Activated CD8-positive, alpha-beta memory T cell treated with anti-CD3 and anti-CD28 coated beads, Interleukin-2, amount 50 U/mL, for 4 hours (primary cell): ENCODE measurements around the gene PCNX2.

Source experiments
- DNase-seq: peaks from one replicate; pipeline ENCODE4 v3.0.0-alpha.2; 2020

PCNX2 gene

GRCh38 chr1:232950197-232951176 lies 345.0 kb downstream of the PCNX2 start, which contains the start of gene NTPCR:
Gene NTPCR (plus strand): TSS chr1:232950611. CDS start chr1:232950711, 100 bp downstream.
- peak; percentile 96 for DNase-seq

- DNase-seq, result no peak
These were observed 345.8 kb downstream of the PCNX2 start for GRCh38 chr1:232949636-232950196.

GRCh38 chr1:232944347-232944746 lies 351.2 kb downstream of the PCNX2 start:
- DNase-seq, result no peak

GRCh38 chr1:232943679-232944252 lies 351.8 kb downstream of the PCNX2 start:
- DNase-seq, result no peak

GRCh38 chr1:232942413-232943294 lies 352.9 kb downstream of the PCNX2 start:
- DNase-seq, result no peak

GRCh38 chr1:232940262-232940661 lies 355.3 kb downstream of the PCNX2 start:
- no peak for DNase-seq

- DNase-seq, result no peak
These were observed 355.8 kb downstream of the PCNX2 start for GRCh38 chr1:232939748-232940147.

GRCh38 chr1:232938926-232939325 lies 356.6 kb downstream of the PCNX2 start:
- no peak for DNase-seq

- no peak for DNase-seq
These were observed 357.7 kb downstream of the PCNX2 start for GRCh38 chr1:232937741-232938375.

- no peak for DNase-seq
These were observed 358.6 kb downstream of the PCNX2 start for GRCh38 chr1:232936941-232937340.
